HG02884 (cell line): ENCODE data around the gene SKIL.
A peak's percentile ranks its signal among the peaks of the same experiment; 100 is the strongest.
"Not testable (repeated sequence)": the region's sequence is repeated elsewhere in the genome, so short reads cannot be mapped to it uniquely, and the experiment has no call there.

Experiments used
- ATAC-seq: cut with Tn5 transposase; IDR thresholded peaks from one replicate; pipeline ENCODE4 v1.9.1; 2021; ENCODE audit warnings: mild to moderate bottlenecking, moderate library complexity; ENCODE audit not compliant: unreplicated experiment

Gene SKIL

GRCh38 chr3:170357176-170358041, at the start of gene SKIL:
TSS of gene SKIL (plus strand) at chr3:170357715. CDS start at chr3:170360332, 2,617 bp downstream.
- ATAC-seq: peak; percentile 43

- no peak for ATAC-seq
Observed at GRCh38 chr3:170309046-170309445, 48.5 kb upstream of the SKIL start.

GRCh38 chr3:170317954-170318353, 39.6 kb upstream of the SKIL start:
- ATAC-seq: no peak

GRCh38 chr3:170320461-170321121, 36.9 kb upstream of the SKIL start:
- no peak for ATAC-seq

GRCh38 chr3:170321321-170322034, 36.0 kb upstream of the SKIL start:
- no peak for ATAC-seq

GRCh38 chr3:170322566-170323269, 34.8 kb upstream of the SKIL start:
- ATAC-seq: no peak

GRCh38 chr3:170323331-170323730, 34.2 kb upstream of the SKIL start:
- no peak for ATAC-seq

- ATAC-seq: no peak
Observed at GRCh38 chr3:170324962-170325361, 32.6 kb upstream of the SKIL start.

- no peak for ATAC-seq
Observed at GRCh38 chr3:170327040-170327808, 30.3 kb upstream of the SKIL start.

- not testable (repeated sequence) for ATAC-seq
Observed at GRCh38 chr3:170327868-170328548, 29.5 kb upstream of the SKIL start.

- no peak for ATAC-seq
Observed at GRCh38 chr3:170330366-170330765, 27.1 kb upstream of the SKIL start.

GRCh38 chr3:170331143-170331542, 26.4 kb upstream of the SKIL start:
- no peak for ATAC-seq

- no peak for ATAC-seq
Observed at GRCh38 chr3:170337420-170337819, 20.1 kb upstream of the SKIL start.

GRCh38 chr3:170338690-170339340, 18.7 kb upstream of the SKIL start:
- no peak for ATAC-seq

GRCh38 chr3:170342273-170342672, 15.2 kb upstream of the SKIL start:
- not testable (repeated sequence) for ATAC-seq

GRCh38 chr3:170343859-170344258, 13.7 kb upstream of the SKIL start:
- not testable (repeated sequence) for ATAC-seq

- no peak for ATAC-seq
Observed at GRCh38 chr3:170344971-170345370, 12.5 kb upstream of the SKIL start.

- peak; percentile 64 for ATAC-seq
Observed at GRCh38 chr3:170346481-170347392, 10.8 kb upstream of the SKIL start.
